Stimulated activated CD4-positive, alpha-beta T cell treated with anti-CD3 and anti-CD28 coated beads, Interleukin-1b, Interleukin-23, amount 100 ng/mL, for 48 hours (primary cell): ENCODE measurements around the gene ENAM.

Experiments
- DNase-seq: peaks from one replicate; pipeline ENCODE4 v3.0.0-alpha.2; 2020

ENAM gene, protein sequence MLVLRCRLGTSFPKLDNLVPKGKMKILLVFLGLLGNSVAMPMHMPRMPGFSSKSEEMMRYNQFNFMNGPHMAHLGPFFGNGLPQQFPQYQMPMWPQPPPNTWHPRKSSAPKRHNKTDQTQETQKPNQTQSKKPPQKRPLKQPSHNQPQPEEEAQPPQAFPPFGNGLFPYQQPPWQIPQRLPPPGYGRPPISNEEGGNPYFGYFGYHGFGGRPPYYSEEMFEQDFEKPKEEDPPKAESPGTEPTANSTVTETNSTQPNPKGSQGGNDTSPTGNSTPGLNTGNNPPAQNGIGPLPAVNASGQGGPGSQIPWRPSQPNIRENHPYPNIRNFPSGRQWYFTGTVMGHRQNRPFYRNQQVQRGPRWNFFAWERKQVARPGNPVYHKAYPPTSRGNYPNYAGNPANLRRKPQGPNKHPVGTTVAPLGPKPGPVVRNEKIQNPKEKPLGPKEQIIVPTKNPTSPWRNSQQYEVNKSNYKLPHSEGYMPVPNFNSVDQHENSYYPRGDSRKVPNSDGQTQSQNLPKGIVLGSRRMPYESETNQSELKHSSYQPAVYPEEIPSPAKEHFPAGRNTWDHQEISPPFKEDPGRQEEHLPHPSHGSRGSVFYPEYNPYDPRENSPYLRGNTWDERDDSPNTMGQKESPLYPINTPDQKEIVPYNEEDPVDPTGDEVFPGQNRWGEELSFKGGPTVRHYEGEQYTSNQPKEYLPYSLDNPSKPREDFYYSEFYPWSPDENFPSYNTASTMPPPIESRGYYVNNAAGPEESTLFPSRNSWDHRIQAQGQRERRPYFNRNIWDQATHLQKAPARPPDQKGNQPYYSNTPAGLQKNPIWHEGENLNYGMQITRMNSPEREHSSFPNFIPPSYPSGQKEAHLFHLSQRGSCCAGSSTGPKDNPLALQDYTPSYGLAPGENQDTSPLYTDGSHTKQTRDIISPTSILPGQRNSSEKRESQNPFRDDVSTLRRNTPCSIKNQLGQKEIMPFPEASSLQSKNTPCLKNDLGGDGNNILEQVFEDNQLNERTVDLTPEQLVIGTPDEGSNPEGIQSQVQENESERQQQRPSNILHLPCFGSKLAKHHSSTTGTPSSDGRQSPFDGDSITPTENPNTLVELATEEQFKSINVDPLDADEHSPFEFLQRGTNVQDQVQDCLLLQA

GRCh38 chr4:70628444-70628843 is at the start of gene ENAM:
ENAM (plus strand) TSS chr4:70628744; CDS start chr4:70629501, 757 bp downstream.
- DNase-seq = no peak

GRCh38 chr4:70581980-70582379 is 46.6 kb upstream of the ENAM start:
- no peak for DNase-seq

GRCh38 chr4:70583952-70584834 is 44.4 kb upstream of the ENAM start:
- DNase-seq = no peak

DNA sequence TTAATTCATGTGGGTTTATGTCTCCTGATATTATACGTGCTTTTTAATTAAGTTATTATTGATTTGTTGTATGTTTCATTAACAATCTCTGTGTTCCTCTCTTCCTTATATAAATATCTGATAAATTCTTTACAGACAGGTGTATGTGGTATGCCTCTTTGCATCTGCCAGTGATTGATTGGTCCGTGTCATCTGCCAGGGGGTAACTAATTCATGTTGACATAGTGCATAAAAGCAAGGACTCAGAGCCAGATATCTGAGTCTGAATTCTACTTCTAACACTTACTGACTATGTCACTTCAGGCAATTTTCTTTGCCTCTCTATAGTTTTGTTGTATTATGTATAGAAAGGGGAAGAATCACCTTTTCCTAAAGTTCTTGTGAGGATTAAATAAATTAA is 41.7 kb upstream of the ENAM start:
- no peak for DNase-seq

DNA sequence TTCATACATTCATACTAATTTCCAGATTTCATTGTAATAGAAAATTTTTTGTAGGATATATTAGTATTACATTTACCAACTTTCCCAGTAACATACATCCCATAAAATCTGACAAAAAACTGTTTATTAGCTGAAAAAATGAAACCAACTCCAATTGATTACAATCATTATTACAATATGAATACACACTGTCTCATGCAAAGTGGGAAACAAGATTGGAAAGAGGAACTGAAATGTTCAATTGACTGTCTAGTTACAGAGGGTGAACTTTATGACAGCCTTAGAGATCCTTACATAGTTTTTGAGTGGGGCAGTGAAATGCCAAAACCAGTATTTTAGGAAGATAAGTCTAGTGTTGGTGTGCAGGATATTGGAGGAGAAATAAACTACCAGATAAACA is 38.8 kb upstream of the ENAM start:
- no peak for DNase-seq

GRCh38 chr4:70591955-70592582 is 36.5 kb upstream of the ENAM start, which contains the start of gene AMBN:
AMBN (plus strand) TSS chr4:70592256; CDS start chr4:70592359, 103 bp downstream.
- DNase-seq = no peak

DNA sequence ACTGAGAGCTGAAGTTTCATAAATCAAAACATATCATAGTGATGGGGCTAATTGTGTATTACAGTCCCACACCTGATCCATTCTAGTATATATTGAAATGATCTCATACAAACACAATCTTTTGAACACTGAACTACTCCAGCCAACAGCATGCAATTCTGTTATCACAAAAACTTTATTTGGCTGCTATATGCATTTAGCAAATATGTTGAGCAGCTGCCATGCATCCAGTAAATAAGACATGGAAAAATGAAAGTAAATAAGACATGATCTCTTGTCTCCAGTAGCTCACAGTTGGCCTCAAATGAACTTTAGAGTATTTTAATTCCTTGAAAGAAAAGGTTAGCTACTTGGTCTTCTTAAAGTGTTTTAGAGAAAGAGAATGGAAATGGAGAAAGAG is 34.3 kb upstream of the ENAM start:
- DNase-seq = no peak

DNA sequence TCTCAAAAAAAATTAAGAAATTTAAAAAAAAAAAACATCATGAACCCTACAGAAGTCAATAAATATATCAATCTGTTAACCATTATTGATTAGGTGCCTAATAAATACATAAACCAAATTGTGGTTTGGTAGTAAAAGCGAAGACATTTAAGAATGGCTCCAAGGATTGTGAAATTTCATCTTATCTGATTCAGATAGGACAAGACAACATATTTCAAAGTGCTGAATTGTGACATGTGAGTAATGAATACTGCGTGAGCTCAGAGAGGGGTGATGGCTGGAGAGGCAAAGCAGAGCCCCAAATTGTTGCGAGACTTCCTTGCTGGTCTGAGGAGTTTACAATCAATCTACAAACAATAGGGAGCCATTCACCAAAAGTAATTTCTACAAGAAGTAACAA is 28.2 kb upstream of the ENAM start:
- no peak for DNase-seq

- no peak for DNase-seq
These were observed 27.6 kb upstream of the ENAM start for GRCh38 chr4:70600977-70601376.

DNA sequence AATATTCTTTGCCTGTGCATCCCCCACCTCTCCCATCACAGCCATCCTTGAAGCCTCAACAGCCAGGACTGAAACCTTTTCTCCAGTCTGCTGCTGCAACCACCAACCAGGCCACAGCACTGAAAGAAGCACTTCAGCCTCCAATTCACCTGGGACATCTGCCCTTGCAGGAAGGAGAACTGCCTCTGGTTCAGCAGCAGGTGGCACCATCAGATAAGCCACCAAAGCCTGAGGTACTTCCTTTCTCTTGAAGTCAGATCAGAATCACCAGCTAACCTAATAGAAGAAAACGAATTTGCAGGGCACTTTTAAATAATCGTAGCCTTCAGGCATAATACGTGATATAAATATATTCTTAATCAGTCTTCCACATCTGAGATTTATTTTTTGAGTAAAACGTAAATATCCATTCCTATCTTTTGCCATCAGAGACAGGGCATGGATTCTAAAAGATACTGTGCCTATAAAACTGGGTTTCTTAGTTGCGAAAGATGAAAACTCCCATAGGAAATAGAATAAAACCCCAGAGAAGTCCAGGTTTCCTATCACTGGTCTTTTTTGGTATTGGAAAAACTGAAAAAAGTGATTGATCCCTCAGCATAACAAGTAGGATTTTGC is 27.0 kb upstream of the ENAM start:
- DNase-seq = peak; percentile 68

DNA sequence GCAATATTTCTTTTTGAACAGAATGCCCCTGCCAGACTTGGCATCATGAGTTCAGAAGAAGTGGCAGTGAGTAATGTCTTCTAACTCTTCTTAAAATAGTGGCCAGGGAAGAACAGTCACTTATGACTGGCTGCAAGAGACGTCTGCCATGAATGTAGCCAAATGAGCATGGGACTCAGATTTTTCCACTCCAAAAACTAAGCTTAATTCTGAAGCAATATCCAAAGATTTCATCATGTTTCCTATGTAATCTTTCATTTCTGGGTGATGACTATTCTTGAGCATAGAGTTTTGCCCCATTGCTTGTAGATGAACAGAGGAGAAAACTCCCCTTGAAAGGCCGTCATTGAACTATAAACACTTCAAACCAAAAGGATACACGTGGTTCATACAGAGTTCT is 24.7 kb upstream of the ENAM start:
- no peak for DNase-seq

DNA sequence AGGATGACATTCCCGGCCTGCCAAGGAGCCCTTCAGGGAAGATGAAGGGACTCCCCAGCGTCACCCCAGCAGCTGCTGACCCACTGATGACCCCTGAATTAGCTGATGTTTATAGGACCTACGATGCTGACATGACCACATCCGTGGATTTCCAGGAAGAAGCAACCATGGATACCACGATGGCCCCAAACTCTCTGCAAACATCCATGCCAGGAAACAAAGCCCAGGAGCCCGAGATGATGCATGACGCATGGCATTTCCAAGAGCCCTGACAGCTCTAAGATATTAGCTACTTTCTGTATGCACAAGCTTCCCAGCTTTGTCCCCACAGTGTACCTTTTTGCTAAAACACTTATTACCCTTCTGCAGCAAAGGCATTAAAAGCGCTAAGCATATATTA is 22.1 kb upstream of the ENAM start:
- no peak for DNase-seq

GRCh38 chr4:70607334-70607853 is 21.1 kb upstream of the ENAM start:
- DNase-seq = no peak

DNA sequence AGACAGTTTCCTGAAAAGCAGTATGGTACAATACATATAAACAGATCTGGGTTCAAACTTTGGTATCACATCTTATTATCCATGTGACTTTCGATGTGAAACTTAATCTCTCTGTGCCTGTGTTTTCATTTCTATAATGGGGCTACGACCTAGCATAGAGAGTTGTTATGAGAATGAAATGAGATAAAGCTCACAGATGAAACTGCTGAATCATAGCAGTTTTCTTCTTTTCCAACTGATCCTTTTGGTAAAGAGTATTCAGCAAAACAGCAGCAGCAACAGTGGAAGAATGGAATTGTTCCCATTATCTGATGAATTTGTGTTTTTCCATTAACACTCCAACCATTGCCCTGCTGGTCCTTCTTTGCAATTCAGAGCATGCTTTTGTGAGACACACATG is 20.2 kb upstream of the ENAM start:
- no peak for DNase-seq

DNA sequence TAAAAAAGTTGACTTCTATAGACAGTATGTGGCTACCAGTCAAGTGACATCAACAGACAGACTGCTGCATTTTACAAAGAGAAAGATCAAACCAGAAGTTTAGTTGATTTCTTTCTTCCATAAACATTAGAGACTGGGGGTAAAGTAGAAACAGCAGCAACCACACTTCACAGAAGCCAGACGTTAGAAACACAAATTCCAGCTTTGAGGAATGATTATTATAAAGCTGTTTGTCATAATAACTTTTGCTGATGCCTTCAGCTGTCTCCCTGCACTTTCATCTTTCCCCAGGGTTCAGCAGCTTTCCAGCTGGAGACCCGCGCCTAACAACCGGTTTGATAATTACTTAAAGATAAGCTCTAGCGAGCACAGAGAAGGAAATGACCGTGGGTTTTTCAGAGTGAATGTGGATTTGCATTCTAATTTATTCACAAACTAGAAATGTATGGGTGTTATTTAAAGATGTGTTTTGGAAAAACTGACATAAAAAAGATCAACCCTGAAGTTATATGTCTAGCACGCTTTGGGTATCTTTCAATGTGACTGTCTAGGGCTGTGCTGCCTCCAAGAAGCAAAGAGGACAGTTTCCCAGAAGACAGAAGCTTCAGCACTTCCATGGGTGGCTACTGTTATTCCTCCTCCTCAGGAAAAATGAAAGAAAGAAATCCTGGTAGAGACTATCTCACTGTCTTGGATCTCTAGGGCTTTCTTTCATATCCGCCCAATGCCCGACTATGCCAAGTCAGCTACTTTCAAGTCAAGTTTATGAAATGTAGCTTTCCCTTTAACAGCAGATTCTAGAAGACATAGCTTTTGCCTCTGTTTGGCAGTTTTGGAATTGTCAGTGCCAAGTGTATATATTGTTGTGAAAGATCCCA is 15.0 kb upstream of the ENAM start:
- no peak for DNase-seq

- no peak for DNase-seq
These were observed 14.4 kb upstream of the ENAM start for GRCh38 chr4:70614184-70614555.

DNA sequence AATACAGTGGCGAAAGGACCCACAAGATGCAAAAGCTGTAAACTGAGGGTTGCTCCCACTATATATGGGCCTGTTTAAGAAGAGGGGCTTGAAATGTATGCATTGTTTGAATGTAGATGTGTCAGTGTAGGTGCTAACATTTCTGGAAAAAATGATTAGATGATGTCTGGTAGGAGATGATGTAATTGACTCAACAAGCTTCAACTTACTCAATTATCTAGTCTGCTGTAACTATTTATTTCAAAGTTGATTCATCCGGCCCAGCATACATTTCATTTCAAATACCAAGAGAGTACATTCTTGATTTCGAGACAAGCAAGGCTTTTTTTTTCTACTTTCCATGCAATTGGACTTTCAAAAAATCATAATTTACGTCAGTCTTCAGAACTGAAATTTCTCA is 9.3 kb upstream of the ENAM start:
- no peak for DNase-seq

- no peak for DNase-seq
These were observed 8.8 kb upstream of the ENAM start for GRCh38 chr4:70619778-70620177.

DNA sequence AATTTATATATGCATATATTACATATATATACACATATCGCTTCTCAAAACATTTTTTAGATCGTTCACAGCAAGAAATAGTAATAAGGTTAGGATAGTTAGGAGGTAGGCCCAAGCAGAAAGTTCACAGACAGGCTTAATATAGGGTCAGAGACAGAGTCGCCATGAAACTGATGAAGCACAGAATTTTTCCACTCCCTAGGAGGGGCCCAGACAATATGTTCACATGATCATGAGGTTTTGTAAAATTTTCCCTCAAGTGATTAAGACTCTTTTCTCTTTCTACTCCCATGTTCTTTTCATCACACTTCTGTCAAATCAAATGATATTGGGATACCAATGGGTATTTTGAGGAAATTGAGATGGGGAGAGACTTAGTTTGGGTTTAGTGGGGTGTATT is 5.2 kb upstream of the ENAM start:
- no peak for DNase-seq

DNA sequence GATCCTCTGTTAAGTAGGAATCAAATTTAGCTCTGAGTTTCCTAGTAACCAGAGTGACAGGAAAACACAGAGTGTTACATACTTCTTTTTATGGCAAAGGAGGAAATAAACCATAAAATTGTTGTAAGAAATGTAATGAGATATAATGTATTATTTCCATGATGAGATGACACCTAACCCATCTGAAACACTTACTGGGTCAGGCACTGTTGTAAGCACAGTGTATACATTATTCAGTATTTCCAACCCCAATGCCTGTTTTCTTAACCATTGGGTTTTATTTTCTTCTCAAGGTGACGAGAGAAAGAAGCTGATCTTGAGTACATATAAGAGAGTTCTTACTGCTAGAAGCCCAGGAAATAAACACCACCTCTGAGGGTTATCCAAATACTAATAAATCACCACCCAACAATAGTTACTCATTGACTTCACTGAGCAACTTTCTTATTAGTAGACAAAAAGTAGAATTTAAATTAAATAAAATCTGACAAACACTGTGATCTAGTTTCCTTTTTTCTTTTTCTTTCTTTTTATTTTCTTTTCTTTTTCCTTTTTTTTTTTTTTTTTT is 4.2 kb upstream of the ENAM start:
- DNase-seq = no peak
